Ramos (cell line): Measurements from ENCODE around the gene U2SURP.

ENCODE experiments used
- in situ Hi-C: fragments of 300-500 bp; cut with MboI; formaldehyde crosslinking; loops from one replicate; pipeline ENCODE4 v1.14.3; 2022; ENCODE audit warnings: low sequenced_read_pairs; ENCODE audit not compliant: unreplicated experiment

The U2SURP gene

GRCh38 chr3:143090976-143091837 is 89.8 kb downstream of the U2SURP start:
- in situ Hi-C loops: no loop called here

GRCh38 chr3:143092191-143092590 is 90.8 kb downstream of the U2SURP start:
- in situ Hi-C loops: no loop called here

- in situ Hi-C loops: no loop called here
Measured at GRCh38 chr3:143095813-143096212, 94.4 kb downstream of the U2SURP start.

- in situ Hi-C loops: no loop called here
Measured at GRCh38 chr3:143098032-143098764, 96.8 kb downstream of the U2SURP start.

- in situ Hi-C loops: no loop called here
Measured at GRCh38 chr3:143099210-143099609, 97.8 kb downstream of the U2SURP start.

GRCh38 chr3:143099690-143100089 is 98.3 kb downstream of the U2SURP start:
- in situ Hi-C loops: no loop called here

GRCh38 chr3:143100451-143100850 is 99.1 kb downstream of the U2SURP start:
- in situ Hi-C loops: no loop called here

- in situ Hi-C loops: no loop called here
Measured at GRCh38 chr3:143101792-143102381, 100.5 kb downstream of the U2SURP start.

- in situ Hi-C loops: no loop called here
Measured at GRCh38 chr3:143103652-143104051, 102.3 kb downstream of the U2SURP start.

- in situ Hi-C loops: no loop called here
Measured at GRCh38 chr3:143105170-143105569, 103.8 kb downstream of the U2SURP start.

GRCh38 chr3:143109861-143110260 is 108.5 kb downstream of the U2SURP start:
- in situ Hi-C loops: no loop called here
